SW 1271 (cell line): ENCODE results near the gene PTGDS.

Experiments
- DNase-seq, 2 experiments: peaks; one replicate each; lab custom pipeline; 2025; lab: John Stamatoyannopoulos, UW

The PTGDS gene

GRCh38 chr9:136973618-136974617 lies 3.4 kb upstream of the PTGDS start:
- no peak for DNase-seq

GRCh38 chr9:136974817-136975535 lies 2.3 kb upstream of the PTGDS start:
- DNase-seq, result no peak

- no peak for DNase-seq
These were observed 1.7 kb upstream of the PTGDS start for GRCh38 chr9:136975644-136976043.

- DNase-seq, result no peak
These were observed 357 bp downstream of the PTGDS start for GRCh38 chr9:136977649-136978072.

- DNase-seq, result peak in 1 of 2 experiments; percentile 38
These were observed 965 bp downstream of the PTGDS start for GRCh38 chr9:136978073-136978864.

DNA sequence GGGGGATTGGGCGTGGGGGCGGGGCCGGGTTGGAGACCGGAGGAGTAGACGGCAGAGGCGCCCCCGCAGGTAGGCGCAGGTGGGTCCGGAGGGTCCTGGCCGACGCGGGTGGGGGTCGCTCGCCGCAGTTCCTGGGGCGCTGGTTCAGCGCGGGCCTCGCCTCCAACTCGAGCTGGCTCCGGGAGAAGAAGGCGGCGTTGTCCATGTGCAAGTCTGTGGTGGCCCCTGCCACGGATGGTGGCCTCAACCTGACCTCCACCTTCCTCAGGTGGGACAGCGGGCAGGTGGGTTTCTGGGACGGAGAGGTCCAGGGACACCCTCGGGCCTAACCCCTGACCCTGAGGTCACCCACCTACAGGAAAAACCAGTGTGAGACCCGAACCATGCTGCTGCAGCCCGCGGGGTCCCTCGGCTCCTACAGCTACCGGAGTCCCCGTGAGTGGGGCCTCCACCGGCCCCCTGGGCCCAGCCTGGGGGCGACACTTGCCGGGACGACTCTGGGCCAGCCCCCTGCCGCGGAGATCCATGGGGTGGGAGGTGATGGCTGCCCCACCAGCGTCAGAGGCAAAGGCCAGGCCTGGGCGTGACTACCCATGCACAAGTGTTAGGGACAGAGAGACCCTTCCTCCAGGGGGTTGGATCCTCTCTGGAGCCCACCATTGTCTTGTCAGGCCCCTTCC lies 1.7 kb downstream of the PTGDS start:
- no peak for DNase-seq

DNA sequence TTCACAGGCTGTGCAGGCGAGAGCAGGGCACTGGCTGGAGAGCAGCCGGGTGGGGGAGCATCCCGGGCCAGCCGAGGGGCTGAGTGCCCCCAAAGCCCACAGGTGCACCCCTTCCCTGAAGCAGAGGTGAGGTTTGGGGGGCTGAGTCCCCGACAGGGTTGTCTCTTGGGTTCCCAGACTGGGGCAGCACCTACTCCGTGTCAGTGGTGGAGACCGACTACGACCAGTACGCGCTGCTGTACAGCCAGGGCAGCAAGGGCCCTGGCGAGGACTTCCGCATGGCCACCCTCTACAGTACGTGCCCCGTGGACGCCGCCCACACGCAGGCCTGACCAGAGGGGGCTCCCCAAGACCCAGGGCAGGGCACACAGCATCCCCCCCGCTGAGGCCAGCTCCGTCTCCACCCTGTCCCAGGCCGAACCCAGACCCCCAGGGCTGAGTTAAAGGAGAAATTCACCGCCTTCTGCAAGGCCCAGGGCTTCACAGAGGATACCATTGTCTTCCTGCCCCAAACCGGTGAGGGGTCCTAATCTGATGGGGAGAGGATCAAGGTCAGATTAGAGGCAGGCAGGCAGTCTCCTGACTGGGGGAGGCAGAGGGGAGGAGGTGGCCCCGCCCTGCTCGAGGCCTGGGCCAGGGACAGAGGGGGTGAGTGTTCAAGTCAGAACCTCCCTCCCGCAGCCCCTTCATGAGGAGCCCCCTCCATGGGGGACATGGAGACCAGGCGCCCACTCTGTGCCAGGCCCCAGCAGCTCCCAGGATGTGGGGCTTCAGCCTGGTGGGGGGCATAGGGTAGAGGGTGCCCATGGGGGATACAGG lies 2.7 kb downstream of the PTGDS start:
- no peak for DNase-seq

DNA sequence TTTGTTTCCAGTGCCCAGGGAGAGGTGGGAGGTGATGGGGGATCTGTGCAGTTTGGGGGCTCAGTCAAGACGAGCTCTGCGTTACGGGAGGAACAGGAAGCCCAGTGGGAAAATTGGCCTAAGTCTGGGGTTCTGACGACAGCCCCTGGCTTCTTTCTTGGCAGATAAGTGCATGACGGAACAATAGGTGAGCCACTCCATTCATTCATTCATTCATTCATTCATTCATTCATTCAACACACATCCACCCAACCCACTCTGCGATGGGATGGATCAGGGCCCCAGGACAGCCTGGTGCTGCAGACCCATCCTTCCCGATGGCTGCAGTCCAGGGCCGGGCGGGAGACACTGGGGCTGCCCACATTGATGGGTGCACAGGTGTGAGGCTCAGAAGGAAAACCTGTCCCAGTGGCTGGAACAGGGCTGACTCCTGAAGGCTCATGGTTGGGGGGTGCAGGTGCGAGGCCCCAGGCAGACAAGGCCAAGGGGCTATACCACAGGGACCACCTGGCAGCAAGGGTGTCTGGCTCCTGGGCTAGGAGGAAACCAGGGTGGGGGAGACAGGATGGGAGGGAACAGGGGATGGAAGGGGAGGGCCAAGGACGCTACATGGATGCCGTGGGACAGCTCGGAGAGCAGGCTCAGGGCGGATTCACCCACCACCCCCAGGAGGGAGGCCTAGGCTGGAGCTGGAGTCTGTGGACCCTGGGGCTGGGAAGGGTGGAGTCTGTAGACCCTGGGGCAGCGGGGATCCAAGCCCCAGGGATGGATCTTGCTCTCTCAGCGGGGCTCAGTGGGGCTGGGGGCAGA lies 3.6 kb downstream of the PTGDS start:
- no peak for DNase-seq

DNA sequence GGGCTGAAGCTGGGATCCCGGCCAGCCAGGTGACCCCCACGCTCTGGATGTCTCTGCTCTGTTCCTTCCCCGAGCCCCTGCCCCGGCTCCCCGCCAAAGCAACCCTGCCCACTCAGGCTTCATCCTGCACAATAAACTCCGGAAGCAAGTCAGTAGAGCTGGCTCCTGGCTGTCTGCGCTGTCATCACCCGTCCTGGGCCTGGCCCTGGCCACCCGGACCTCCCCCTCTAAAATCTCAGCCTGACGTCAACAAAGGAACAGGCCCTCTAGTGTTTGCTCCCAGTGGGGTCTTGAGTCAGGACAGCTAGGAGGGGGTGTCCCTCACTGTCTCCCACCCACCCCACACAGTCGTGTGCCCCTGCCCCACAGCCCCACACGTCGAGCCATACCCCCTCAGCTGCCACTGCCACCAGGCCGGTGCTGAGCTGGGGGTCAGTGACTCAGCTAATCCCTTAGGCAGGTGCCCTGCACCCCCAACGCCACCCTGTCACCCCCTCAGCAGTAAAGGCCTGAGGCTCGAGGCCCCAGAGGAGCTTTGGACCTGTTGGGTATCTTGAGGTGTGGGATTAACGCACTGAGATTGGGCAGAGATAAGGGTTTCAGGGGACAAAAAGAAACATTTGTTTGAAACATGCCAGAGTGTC lies 4.4 kb downstream of the PTGDS start:
- DNase-seq, result no peak

DNA sequence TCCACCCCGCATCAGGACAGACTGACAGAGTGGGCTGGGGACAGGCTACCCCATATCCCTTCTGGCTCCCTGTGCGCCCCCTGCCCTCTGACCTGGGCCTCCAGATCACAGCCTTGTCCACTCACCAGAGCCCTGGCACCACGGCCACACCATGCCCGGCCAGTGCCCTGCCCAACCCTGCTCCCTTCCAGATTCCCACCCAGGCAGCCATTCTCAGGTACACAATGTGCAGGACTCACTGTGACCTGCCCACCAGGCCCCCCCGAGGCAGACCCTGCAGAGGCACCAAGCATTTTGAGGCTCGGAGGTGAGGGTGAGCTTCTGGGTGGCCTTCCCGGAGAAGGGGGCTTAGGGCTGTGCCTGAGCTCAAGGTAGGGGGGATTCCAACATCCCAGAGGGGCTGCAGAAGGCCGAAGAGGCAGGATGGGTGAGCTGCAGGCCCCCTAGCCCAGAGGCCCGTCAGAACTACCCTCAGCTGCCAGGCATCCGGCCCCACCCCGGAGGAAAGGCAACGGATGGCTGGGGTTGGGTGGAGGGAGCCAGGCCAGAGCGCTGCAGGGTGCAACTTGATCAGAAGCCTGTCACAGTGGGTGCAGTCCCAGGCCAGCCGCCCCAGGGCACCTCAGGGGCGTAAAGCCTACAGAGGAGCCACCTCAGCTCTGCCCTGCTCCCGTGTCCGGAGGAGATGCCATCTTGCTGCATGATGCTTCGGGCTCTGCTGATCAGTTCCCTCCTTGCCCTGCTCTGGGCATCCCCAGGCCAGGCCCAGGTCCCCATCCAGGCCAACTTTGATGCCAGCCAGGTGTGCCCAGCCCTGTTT lies 5.1 kb downstream of the PTGDS start, which contains the start of gene LCNL1:
Gene LCNL1, plus strand, starts transcription at position 762 of the 820 bp plus-strand sequence. CDS start 594 bp downstream, outside the sequence.
- no peak for DNase-seq

DNA sequence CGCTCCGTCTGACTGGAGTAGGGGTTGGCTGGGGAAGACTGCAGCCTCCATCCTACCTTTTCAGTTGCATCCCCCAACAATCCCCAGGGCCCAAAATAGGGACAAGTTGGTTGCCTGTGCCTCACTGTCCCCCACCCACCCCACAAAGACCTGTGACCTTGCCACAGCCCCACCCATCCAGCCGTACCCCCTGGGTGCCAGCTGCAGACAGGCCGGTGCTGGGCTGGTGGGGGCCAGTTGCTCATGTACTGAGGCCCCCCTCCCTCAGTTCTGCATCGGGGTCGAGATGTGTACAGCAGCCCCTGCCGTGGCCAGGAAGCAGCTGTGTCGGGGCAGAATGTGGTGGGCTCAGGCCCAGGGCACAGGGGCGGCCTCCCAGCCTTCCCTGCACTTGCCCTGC lies 5.9 kb downstream of the PTGDS start:
- DNase-seq, result no peak

DNA sequence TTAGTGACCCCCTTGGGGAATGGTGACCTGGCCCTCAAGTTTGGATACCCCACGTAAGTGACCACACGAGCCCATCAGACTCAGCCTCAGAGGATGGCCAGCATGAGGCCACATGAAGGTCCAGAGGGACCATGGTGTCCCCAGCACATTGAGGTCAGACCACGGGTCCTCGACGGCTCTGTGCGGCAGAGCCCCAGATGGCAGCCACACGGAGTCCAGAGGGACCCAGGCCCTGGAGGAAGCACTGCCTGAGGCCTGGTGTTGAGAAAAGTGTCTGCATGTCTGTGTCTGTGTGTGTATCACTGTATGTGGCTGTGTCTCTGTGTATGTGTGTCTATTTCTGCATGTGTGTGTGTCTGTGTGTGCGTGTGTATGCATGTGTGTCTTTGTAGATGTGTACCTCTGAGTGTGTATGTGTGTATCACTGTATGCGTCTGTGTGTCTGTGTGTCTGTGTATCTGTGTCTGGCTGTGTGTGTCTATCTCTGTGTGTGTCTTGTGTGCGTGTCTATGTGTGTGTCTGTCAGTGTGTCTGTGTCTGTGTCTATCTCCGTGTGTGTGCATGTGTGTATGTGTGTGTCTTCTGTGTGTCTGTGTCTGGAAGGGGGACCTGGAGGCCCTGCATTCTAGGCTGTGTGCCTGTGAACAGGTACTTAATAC lies 6.5 kb downstream of the PTGDS start:
- no peak for DNase-seq

DNA sequence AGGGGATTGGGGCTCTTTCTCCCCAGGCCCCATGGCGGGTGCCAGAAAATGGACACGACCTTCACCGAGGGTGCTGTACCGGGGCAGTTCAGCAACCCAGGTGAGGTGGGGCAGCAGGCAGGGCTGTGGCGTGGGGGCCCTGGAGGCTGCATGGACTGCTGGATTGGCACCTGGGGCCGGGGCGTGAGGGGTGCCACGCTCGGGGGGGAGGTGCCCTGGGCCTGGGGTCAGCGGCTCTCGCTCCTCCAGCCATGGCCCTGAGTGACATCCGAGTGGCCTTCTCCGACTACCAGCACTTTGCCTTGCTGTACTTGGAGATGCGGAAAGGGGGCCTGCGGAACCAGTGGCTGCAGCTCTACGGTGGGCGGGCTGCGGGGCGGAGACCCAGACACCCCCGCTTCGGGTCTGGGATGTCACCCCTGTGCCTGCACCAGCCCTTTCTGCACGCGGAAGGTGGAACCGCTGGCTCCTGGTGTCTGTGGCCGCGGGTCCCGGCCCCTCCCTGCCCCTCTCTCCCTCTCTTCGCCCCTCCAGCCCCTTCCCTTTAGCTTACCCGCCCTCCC lies 7.2 kb downstream of the PTGDS start:
- DNase-seq, result no peak

GRCh38 chr9:136985027-136985602 lies 7.8 kb downstream of the PTGDS start:
- no peak for DNase-seq

DNA sequence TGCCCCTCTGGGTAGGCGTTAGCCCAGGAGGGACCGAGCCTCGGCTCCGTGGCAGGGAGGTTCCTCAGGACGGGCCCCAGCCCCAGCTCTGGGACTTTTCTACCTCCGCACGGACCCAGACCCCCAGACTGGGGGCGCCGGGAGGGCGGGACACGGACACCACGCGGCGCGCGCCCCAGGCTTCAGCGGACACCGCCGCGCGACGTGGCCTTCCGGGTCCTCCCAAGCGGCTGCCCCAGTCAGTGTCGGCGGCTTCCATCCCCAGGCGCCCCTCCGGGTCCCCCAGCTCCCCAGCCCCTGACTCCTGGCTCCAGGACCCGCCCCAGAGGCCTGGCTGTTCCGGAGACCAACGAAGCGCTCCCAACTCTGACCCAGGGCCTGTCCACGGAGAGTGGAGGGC lies 8.5 kb downstream of the PTGDS start:
- no peak for DNase-seq

DNA sequence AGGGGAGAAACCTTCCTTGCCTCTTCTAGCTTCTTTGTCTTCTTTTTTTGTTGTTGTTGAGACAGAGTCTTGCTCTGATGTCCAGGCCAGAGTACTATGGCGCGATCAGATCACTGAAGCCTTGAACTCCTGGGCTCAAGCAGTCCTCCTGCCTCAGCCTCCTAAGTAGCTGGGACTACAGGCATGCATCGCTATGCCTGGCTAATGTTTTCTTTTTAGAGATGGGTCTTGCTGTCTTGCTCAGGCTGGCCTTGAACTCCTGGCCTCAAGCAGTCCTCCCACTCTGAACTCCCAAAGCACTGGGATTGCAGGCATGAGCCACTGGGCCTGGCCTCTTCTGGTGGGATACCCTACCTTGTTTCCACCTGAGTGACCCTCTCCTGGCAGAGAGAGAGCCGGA lies 11.6 kb downstream of the PTGDS start:
- no peak for DNase-seq
